Measurements from ENCODE around the gene PDLIM7. TPM values are rescaled to one million over a fixed set of nuclear protein-coding genes. Genes with fewer than 3 reads are reported as not detected.

PDLIM7 gene
- total and polyA plus RNA-seq, 2 experiments from 2014 or later, result 165 to 537 TPM

DNA sequence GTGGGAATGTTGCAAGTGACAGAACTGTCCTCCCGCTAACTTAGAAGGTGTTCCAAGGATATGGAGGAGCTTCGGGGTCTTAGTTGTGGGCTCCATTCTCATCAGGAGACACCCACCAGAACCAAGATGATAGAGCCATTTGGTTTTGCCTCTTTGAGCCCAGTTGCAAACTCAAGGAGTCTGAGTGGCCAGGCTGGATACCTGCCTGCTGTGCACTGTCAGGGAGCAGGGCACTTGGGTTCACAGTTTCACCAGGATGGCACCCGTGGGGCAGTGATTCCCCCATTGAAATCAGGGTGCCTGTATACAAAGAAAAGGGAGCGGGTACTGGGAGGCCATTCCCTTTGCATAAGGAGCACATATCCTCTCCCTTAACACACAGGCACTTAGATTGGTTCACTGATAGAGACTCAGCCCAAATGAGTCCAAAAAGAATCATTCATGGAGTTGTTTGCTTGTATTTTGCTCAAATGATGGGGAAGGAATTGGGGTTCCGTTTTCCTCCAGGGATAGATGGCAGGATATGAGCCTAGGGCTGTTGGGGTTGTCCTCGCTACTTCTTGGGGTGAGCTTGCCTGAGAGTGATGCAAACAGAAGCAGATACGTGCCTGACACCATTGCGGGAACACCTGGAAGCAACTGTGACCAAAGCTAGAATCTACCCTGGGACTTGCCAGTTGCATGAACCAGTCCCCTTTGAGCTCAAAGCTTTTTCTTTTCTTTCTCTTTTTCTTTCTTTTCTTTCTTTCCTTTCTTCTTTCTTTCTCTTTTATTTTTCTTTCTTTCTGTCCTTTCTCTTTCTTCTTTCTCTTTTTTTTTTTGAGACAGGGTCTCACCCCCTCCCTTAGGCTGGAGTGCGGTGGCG lies 52.1 kb downstream of the PDLIM7 start:
- H3K27ac ChIP-seq, result no peak overlapping the region
- H3K4me3 ChIP-seq, result no peak overlapping the region
- TF ChIP-seq, protein P1, sequence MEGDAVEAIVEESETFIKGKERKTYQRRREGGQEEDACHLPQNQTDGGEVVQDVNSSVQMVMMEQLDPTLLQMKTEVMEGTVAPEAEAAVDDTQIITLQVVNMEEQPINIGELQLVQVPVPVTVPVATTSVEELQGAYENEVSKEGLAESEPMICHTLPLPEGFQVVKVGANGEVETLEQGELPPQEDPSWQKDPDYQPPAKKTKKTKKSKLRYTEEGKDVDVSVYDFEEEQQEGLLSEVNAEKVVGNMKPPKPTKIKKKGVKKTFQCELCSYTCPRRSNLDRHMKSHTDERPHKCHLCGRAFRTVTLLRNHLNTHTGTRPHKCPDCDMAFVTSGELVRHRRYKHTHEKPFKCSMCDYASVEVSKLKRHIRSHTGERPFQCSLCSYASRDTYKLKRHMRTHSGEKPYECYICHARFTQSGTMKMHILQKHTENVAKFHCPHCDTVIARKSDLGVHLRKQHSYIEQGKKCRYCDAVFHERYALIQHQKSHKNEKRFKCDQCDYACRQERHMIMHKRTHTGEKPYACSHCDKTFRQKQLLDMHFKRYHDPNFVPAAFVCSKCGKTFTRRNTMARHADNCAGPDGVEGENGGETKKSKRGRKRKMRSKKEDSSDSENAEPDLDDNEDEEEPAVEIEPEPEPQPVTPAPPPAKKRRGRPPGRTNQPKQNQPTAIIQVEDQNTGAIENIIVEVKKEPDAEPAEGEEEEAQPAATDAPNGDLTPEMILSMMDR (IDR thresholded peaks at IDR 0.05; ENCODE audit: low read depth, low read length), result no peak
- H3K36me3 ChIP-seq, result no peaks in the 10 kb centered on the region
- no peaks in the 10 kb centered on the region for H3K27me3 ChIP-seq
- DNase-seq (ENCODE audit: low read depth in 1 of 2, low spot score in 1 of 2), result no peak
- H3K4me1 ChIP-seq (ENCODE audit: low read depth), result peaks cover 9% of the 10 kb centered on the region
- H3K9me3 ChIP-seq (ENCODE audit: low read depth), result no peaks in the 10 kb centered on the region

DNA sequence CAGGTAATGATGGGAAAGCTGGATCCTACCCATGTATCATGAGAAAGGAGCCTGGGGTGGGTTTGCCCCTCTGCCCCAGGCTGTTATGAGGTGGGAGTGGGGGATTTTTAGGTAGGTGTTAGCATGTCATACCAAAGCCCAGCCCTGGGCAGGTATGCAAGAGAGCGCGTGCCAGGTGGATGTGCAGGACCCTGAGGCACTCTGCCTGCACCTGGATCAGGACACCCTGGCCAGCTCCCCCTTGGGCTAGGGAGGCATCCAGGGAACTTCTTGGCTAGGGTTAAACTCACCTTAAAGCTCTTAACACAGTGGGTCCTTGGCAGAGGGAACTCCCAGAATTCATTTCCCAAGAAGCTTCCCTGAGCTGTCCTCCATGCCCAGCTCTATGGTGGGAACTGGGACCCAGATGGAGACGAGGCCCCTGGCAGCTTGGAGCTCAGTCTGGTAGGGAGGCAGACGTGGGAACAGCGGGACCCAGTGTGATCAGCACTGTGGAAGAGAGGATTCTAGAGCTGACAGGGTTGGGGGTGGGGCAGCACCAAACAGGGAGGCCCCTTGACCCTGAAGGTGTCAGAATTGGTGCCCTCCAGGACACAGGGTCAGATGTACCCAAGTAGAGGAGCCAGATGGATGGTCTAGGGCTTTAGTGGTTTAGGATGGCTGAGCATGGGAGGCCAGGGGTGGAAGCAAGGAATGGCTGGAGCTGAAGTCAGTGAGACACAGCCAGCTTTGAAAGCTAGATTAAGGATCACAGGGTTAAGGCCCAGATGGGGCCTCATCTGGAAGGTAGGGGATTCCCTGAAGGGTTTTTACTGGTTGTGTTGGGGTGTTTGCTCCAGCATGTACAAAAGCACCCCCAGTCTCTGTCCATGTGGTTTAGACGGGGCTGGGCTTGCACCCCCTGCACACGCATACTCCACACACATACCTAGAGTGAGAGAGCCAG lies 53.0 kb downstream of the PDLIM7 start:
- Histone ChIP-seq H3K4me1 (ENCODE audit: low read depth) (peaks cover 9% of the 10 kb centered on the region), H3K27me3 (no peaks in the 10 kb centered on the region), H3K36me3 (no peaks in the 10 kb centered on the region), H3K9me3 (ENCODE audit: low read depth) (no peaks in the 10 kb centered on the region), H3K4me3 (no peak overlapping the region), H3K27ac (no peak overlapping the region)
- TF ChIP-seq, protein P1 (IDR thresholded peaks at IDR 0.05; ENCODE audit: low read depth, low read length), result no peak
- no peak for DNase-seq (ENCODE audit: low read depth in 1 of 2, low spot score in 1 of 2)

GRCh38 chr5:177443144-177443983 lies 54.0 kb downstream of the PDLIM7 start:
- TF ChIP-seq, protein P1 (IDR thresholded peaks at IDR 0.05; ENCODE audit: low read depth, low read length), result no peak
- no peak for DNase-seq (ENCODE audit: low read depth in 1 of 2, low spot score in 1 of 2)
- Histone ChIP-seq H3K4me1 (ENCODE audit: low read depth) (peaks cover 9% of the 10 kb centered on the region), H3K36me3 (no peaks in the 10 kb centered on the region), H3K27ac (no peak overlapping the region), H3K27me3 (no peaks in the 10 kb centered on the region), H3K4me3 (no peak overlapping the region), H3K9me3 (ENCODE audit: low read depth) (no peaks in the 10 kb centered on the region)

DNA sequence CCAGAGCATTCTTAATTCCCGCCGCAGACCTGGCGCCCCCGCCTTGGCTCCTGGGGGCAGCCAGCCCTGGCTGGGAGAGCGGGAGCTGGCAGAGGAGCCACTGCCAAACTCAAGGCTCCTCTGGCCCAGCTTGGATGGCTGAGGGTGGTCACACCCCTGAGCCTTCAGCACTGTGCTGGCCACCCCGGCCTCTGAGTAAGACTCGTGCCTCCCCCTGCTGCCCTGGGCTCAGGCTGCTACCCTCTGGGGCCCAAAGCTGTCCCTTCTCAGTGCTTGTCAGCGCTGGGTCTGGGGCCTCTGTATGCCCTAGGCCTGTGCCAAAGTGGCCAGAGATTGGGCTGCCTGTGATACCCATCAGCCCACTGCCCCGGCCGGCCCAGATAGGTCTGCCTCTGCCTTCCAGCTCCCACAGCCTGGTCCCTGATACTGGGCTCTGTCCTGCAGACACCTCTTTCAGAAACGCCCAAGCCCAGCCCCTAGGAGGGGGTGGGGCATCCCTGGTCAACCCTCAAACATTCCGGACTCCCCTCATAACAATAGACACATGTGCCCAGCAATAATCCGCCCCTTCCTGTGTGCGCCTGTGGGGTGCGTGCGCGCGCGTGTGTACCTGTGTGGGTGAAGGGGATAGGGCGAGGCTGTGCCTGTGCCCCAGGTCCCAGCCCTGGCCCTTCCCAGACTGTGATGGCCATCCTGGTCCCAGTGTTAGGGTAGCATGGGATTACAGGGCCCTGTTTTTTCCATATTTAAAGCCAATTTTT lies 55.2 kb downstream of the PDLIM7 start:
- Histone ChIP-seq H3K4me1 (ENCODE audit: low read depth) (peaks cover 9% of the 10 kb centered on the region), H3K4me3 (no peak overlapping the region), H3K27ac (no peak overlapping the region), H3K27me3 (no peaks in the 10 kb centered on the region), H3K9me3 (ENCODE audit: low read depth) (no peaks in the 10 kb centered on the region), H3K36me3 (no peaks in the 10 kb centered on the region)
- DNase-seq (ENCODE audit: low read depth in 1 of 2, low spot score in 1 of 2), result no peak
- TF ChIP-seq, protein P1 (IDR thresholded peaks at IDR 0.05; ENCODE audit: low read depth, low read length), result no peak
